GM19468 (cell line): ENCODE data around the gene CDK16.
"Not testable (repeated sequence)": the region's sequence is repeated elsewhere in the genome, so short reads cannot be mapped to it uniquely, and the experiment has no call there.

Source experiments
- ATAC-seq: cut with Tn5 transposase; IDR thresholded peaks from one replicate; pipeline ENCODE4 v1.9.1; 2021; ENCODE audit warnings: mild to moderate bottlenecking, moderate library complexity, moderate number of reproducible peaks; ENCODE audit not compliant: unreplicated experiment; ENCODE audit errors: extremely low read depth

Gene CDK16

DNA sequence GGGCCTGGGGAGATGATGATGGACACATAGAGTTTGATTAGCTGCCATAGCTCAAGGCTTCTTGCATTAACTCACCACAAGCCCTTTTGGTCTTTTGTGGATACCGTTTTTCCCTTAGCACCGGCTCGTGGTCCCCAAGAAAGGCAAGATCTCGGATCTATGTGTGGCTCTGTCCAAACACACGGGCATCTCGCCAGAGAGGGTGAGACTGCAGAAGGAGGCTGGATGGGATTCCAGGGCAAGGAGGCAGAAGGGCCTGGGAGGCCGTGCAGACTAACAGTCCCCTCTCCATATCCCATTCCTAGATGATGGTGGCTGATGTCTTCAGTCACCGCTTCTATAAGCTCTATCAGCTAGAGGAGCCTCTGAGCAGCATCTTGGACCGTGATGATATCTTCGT is 23.8 kb downstream of the CDK16 start:
- ATAC-seq: no peak

DNA sequence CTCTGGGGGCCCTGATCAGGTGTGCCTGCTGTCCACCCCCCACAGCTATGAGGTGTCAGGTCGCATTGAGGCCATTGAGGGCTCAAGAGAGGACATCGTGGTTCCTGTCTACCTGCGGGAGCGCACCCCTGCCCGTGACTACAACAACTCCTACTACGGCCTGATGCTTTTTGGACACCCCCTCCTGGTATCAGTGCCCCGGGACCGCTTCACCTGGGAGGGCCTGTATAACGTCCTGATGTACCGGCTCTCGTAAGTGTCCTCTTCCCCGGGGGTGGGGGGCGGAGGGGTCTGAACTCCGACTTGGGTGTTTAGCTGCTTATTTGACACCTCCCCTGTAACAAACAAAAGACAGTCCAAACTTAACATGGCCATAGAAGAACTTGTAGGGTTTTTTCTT is 24.9 kb downstream of the CDK16 start:
- ATAC-seq: no peak

DNA sequence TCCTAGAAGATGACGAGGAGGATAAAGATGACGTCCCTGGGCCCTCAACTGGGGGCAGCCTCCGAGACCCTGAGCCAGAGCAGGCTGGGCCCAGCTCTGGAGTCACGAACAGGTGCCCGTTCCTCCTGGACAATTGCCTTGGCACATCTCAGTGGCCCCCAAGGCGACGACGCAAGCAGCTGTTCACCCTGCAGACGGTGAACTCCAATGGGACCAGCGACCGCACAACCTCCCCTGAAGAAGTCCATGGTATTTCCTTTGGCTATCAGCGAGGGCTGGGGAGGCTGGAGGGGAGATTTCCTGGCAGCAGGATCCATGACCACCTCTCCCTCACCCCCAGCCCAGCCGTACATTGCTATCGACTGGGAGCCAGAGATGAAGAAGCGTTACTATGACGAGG is 26.2 kb downstream of the CDK16 start:
- no peak for ATAC-seq

DNA sequence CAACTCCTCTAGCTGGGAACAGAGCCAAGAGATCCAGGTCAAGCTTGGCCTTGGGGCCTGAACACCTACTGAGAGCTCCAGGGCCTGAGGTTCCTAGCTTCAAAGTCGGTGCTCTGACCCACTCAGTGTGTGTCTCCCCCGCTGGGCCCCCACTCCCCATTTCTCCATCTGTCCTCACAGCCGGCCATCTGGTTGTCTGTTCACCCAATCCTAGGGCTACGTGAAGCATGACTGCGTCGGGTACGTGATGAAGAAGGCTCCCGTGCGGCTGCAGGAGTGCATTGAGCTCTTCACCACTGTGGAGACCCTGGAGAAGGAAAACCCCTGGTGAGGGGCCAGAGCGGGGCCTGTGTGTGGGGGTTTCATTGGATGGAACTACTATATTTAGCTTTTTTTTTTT is 26.7 kb downstream of the CDK16 start:
- no peak for ATAC-seq

DNA sequence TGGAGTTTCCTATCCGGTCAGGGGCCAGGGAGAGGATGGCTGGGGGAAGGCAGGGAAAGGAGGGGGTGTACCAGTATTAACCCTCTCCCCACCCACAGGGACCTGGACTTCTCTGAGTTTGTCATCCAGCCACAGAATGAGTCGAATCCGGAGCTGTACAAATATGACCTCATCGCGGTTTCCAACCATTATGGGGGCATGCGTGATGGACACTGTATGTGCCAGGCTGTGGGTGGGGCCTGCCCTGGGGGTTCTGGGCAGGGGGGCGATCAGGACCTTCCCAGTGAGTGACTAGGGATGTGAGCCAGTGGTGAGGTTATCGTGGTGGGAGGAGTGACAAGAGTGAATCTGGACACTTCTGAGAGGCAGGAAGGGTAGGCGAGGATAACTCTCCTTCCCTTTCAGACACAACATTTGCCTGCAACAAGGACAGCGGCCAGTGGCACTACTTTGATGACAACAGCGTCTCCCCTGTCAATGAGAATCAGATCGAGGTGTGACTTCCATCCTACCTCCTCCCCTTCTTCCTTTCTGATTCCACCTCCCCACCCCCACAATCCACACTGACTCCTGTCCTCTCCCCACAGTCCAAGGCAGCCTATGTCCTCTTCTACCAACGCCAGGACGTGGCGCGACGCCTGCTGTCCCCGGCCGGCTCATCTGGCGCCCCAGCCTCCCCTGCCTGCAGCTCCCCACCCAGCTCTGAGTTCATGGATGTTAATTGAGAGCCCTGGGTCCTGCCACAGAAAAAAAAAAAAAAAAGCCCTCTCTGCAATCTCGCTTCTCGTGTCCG is 28.9 kb downstream of the CDK16 start:
- ATAC-seq: no peak

DNA sequence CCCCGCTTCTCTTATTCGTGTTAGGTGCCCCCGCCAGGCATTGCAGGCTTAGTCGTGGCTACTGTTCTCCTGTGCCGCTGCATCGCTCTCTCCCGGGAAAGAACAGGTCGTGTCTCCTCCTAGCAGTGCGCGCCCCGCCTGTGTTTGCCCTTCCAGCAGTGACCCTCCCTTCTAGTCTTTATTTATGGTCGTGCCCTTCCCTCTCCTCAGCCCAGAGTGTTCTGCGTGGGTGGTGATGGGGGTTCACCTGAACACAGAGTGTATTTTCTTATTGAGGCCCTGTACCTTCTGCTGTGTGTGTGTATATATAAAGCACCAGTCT is 29.5 kb downstream of the CDK16 start:
- no peak for ATAC-seq

DNA sequence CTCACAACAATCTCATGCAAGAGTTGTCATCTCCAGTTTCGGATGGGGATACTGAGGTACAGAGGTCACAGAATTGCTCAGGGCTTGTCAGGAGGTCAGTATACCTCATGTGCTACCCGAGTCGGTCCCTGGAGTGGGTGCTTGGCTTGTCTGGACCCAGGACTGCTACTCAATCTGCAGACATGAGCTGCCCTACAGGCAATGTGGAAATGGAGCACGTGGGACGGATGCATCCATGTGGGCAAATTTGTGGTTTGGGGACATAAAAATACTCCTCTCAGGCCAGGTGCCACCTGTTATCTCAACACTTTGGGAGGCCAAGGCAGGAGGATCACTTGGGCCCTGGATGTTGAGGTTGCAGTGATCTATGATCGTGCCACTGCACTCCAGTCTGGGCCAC is 30.1 kb downstream of the CDK16 start:
- ATAC-seq: no peak

DNA sequence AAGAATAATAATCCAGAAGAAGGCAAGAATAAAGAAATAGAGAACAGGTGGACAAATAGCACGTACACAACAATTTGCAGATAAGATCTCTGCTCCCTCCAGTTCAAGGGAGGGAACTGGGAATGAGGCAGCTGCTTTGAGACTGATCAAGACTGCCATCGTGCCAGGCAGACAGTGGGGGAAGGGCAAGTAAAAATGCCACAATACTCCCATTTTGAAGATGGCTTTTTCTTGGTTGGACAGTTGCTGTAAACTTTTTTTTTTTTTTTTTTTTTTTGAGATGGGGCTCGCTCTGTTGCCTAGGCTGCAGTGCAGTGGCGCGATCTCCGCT is 31.5 kb downstream of the CDK16 start:
- ATAC-seq: no peak

DNA sequence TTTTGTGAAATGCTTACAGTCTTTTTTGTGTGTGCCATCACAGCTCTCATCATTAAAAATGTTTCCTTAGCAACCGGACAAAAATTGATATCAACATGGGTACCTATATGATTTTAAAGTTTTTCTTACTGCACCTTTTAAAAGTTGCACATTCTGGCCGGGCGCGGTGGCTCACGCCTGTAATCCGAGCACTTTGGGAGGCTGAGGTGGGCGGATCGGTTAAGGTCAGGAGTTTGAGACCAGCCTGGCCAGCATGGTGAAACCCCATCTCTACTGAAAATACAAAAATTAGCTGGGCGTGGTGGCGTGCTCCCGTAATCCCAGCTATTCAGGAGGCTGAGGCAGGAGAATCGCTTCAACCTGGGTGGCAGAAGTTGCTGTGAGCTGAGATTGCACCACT is 39.1 kb downstream of the CDK16 start:
- not testable (repeated sequence) for ATAC-seq

DNA sequence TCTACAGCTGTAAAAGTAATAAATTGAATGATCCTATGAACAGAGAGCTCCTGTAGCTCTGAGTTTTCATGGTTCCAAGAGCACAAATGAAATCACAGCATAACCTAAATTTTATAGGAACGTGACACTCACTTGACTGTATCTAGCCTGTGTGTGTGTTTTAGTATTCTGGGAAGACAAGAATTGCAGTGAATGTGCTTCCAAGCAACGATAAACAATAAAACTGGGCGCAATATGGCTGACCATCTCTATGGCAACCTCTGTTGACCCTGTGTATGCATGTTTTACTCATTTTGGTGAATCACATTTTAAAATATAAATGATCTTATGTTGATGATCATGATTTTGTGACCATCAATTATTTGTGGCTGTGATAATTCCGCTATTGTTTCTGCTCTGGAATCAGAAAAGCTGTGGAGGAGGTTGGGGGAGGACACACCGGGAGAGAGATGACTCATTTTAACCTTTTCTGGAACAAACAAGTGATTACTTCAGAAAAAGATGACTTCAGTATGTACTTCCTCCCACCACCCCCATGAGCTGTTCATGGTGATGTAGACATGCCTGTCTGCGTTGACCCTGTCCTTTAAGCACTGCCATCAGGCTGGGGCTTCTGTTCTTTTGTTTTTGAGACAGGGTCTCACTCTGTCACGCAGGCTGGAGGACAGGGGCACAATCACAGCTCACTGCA is 46.1 kb downstream of the CDK16 start:
- ATAC-seq: no peak

DNA sequence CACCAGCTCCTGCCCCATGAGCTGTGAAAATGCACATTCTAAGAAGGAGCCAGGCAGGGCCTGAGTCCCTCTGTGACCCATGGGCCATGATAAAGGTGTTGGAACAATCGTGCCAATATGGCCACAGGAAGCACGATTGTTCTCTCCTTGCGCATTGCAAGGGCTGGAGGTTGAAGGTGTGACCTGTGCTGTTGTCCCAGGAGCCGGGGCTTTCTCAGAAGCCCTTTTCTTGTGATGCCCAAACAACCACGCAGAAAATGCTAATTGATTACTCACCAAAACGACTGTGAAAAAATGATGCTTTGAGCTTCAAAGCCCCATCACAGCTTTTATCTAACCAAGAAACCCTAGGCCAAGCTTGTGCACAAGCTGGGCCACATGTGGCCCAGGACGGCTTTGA is 48.2 kb downstream of the CDK16 start:
- no peak for ATAC-seq

DNA sequence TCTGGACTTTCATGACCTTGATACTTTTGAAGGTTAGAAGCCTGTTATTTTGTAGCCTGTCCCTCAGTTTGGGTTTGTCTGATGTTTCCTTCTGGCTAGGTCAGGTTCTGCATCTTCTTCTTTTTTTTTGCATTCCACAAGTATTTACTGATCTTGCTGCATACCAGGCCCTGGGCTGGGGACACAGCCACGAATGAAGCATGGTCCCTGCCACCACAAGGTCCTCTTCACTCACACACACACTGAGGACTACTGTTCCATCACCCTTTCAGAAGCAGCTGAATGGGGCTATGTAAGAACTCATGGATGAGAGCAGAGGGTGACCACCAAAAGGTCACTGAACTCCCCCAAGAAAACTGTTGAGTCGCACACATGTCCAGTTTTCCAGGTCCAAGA is 53.5 kb downstream of the CDK16 start:
- ATAC-seq: no peak

DNA sequence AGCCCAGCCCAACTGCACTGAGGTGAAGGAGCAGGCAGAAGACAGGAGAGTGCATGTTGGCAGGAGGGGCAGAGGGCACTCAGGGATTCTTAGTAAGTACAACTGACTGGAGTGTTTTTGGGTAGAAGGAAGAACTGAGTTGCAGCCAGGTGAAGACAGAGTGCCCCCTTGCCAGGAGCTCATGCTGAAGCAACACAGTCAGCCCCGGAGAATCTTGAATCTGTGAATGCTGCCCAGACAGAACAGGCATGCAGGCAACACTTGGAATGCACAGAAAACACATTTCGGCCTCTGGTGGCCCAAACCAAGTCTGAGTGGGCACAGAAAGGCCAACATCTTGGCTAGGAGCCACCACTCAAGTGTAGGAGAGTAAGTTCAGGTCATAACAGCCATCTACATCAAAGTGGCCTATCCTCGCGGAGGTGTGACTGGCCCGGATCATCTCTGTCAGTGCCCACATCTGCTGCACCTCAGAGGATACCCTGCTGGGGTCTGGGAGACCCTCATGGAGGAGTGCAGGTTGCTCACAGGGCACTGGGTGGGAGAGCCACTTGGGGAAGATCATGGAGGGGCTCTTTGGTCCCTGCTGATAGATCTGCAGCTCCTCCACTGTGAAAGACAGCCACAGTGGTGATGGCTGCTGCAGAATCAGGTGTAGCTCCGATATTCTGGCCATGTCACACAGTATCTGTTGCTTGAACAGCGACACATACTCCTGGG is 54.7 kb downstream of the CDK16 start:
- no peak for ATAC-seq

DNA sequence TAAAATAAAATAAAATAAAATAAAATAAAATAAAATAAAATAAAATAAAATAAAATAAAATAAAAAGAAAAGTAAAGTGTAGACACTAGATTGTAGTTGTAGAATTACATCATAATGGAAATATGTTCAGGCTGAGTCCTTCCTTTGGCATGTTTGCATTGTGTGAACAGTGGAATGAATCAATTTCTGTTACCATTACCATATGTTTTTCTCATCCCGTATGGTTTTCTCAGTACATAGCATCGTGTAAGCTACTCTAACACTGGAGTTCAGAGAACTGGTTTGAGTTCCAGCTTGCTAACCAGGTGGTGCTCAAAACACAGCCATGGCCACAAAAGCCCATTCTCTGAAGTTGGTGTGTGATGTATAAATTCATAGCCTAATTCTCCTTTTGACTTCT is 60.2 kb downstream of the CDK16 start:
- no peak for ATAC-seq
